Tibial nerve (tissue), 4 donors: ENCODE results near the gene VGLL1.

ENCODE experiments used
- CTCF ChIP-seq, 5 experiments: fragments of 200-600 bp in 3 of 5; fragments of 450-650 bp in 2 of 5; sonication (generic) in 3 of 5; IDR thresholded peaks; one replicate each; pipeline ENCODE4 v1.5.1; 2016 to 2019; ENCODE audit warnings: antibody characterized with exemption in 5 of 5, mild to moderate bottlenecking in 3 of 5, moderate library complexity in 2 of 5
- EP300 ChIP-seq, 2 donors: sonication (generic); formaldehyde crosslinking; IDR thresholded peaks; one replicate each; pipeline ENCODE4 v1.6.1; 2017; ENCODE audit warnings: antibody characterized with exemption in 2 of 2, mild to moderate bottlenecking in 1 of 2
- POLR2A ChIP-seq, 2 donors: fragments of 450-650 bp; IDR thresholded peaks; one replicate each; pipeline ENCODE4 v1.6.1; 2017; ENCODE audit warnings: antibody characterized with exemption in 2 of 2, mild to moderate bottlenecking in 2 of 2, moderate library complexity in 2 of 2

GRCh38 chrX:136589966-136590365, 58.0 kb downstream of the VGLL1 start:
- TF ChIP-seq CTCF (IDR thresholded peaks at IDR 0.05), result no peak
- no peak for TF ChIP-seq POLR2A (IDR thresholded peaks at IDR 0.05)
- TF ChIP-seq EP300 (IDR thresholded peaks at IDR 0.05), result no peak
